Upper lobe of right lung (tissue), 1 donor: ENCODE results near the gene SUZ12. TPM values are rescaled to one million over a fixed set of nuclear protein-coding genes. Genes with fewer than 3 reads are reported as not detected.
"Not testable (repeated sequence)": the region's sequence is repeated elsewhere in the genome, so short reads cannot be mapped to it uniquely, and the experiment has no call there.

Experiments used
- ATAC-seq: fragments of 200-7000 bp; cut with Tn5 transposase; one replicate; pipeline ENCODE4 v1.9.1; 2020; ENCODE audit warnings: mild to moderate bottlenecking, moderate library complexity
- DNase-seq: peaks from one replicate; pipeline ENCODE4 v3.0.0-alpha.2; 2020
- H3K27ac ChIP-seq: fragments of 200-600 bp; one replicate; pipeline ENCODE4 v1.8.0; 2022
- H3K27me3 ChIP-seq: fragments of 200-600 bp; one replicate; pipeline ENCODE4 v1.8.0; 2022; ENCODE audit warnings: mild to moderate bottlenecking
- H3K36me3 ChIP-seq: fragments of 200-600 bp; one replicate; pipeline ENCODE4 v1.8.0; 2022
- H3K4me1 ChIP-seq: fragments of 200-600 bp; one replicate; pipeline ENCODE4 v1.8.0; 2022
- H3K4me3 ChIP-seq: fragments of 200-600 bp; one replicate; pipeline ENCODE4 v1.8.0; 2022; ENCODE audit warnings: mild to moderate bottlenecking
- H3K9me3 ChIP-seq: fragments of 200-600 bp; one replicate; pipeline ENCODE4 v1.8.0; 2022
- CTCF ChIP-seq: fragments of 200-600 bp; IDR thresholded peaks from one replicate; pipeline ENCODE4 v1.8.0; 2022; ENCODE audit warnings: antibody characterized with exemption
- intact Hi-C: fragments of 100-400 bp; cut with DNase I; formaldehyde crosslinking; loops from one replicate; pipeline ENCODE4 v1.11.0; 2022
- long read RNA-seq: library from polyadenylated mRNA; unstranded; transcript quantifications from one replicate; pipeline ENCODE4 v2.0.0, GENCODE V29; 2021
- total RNA-seq: library from RNA; stranded (reverse); fragmentation: NEBNext Ultra II Directional; extraction: Animal tissue kit (Norgen Biotek cat#: 25700); gene quantifications from one replicate; pipeline ENCODE4 v1.2.1, GENCODE V29; 2021
- donor health status: DM: no; HTN: yes; CAD: no; lungs with severe emphysema.

Gene SUZ12
- total RNA-seq, result 24.9 TPM
- long read RNA-seq, full-length matches to known transcripts, result 44 of 61 reads
- long read RNA-seq, partial matches to known transcripts, result 7 of 61 reads
- long read RNA-seq, other reads (novel, unspliced or antisense), result 10 of 61 reads

- Histone ChIP-seq H3K27ac (peak within 1 kb of the TSS; percentile 66), H3K36me3 (peaks cover 14% of the 10 kb centered on the region), H3K4me3 (peak within 1 kb of the TSS; percentile 68)
- H3K9me3 ChIP-seq, H3K4me1 ChIP-seq, H3K27me3 ChIP-seq, intact Hi-C loops: not testable (repeated sequence)
- DNase-seq (peak; percentile 94), ATAC-seq (peak; percentile 100)
Observed at GRCh38 chr17:31936615-31937609, at the start of gene SUZ12. TSS of gene SUZ12 (plus strand) at chr17:31937007. CDS start at chr17:31937247, 240 bp downstream.

- H3K27me3 ChIP-seq, result no peaks in the 10 kb centered on the region
- H3K4me1 ChIP-seq, result no peaks in the 10 kb centered on the region
- peaks cover 93% of the 10 kb centered on the region for H3K36me3 ChIP-seq
- no peaks in the 10 kb centered on the region for H3K9me3 ChIP-seq
- peak; percentile 64 for ATAC-seq
- H3K27ac ChIP-seq, result no peak overlapping the region
- DNase-seq, result no peak
- intact Hi-C loops, result no loop called here
- no peak for TF ChIP-seq CTCF
- H3K4me3 ChIP-seq, result no peak overlapping the region
Observed at GRCh38 chr17:31888124-31888523, 48.7 kb upstream of the SUZ12 start.

GRCh38 chr17:31900877-31901276 lies 35.9 kb upstream of the SUZ12 start:
- Histone ChIP-seq H3K27ac (peak overlapping the region; percentile 77), H3K36me3 (peaks cover 40% of the 10 kb centered on the region), H3K4me3 (peak overlapping the region; percentile 97), H3K9me3 (no peaks in the 10 kb centered on the region), H3K27me3 (no peaks in the 10 kb centered on the region), H3K4me1 (peaks cover 15% of the 10 kb centered on the region)
- intact Hi-C loops, result no loop called here
- TF ChIP-seq CTCF, result no peak
- DNase-seq (no peak), ATAC-seq (no peak)

- no peaks in the 10 kb centered on the region for H3K27me3 ChIP-seq
- H3K9me3 ChIP-seq, result no peaks in the 10 kb centered on the region
- H3K4me3 ChIP-seq, result no peak overlapping the region
- ATAC-seq (no peak), DNase-seq (no peak)
- peaks cover 15% of the 10 kb centered on the region for H3K4me1 ChIP-seq
- H3K36me3 ChIP-seq, result peaks cover 22% of the 10 kb centered on the region
- no peak for TF ChIP-seq CTCF
- H3K27ac ChIP-seq, result no peak overlapping the region
- intact Hi-C loops, result no loop called here
Observed at GRCh38 chr17:31902693-31903092, 34.1 kb upstream of the SUZ12 start.

GRCh38 chr17:31903401-31903800 lies 33.4 kb upstream of the SUZ12 start:
- peaks cover 14% of the 10 kb centered on the region for H3K36me3 ChIP-seq
- no peaks in the 10 kb centered on the region for H3K27me3 ChIP-seq
- TF ChIP-seq CTCF, result no peak
- intact Hi-C loops, result no loop called here
- peaks cover 15% of the 10 kb centered on the region for H3K4me1 ChIP-seq
- H3K27ac ChIP-seq, result no peak overlapping the region
- H3K9me3 ChIP-seq, result no peaks in the 10 kb centered on the region
- DNase-seq (peak; percentile 23), ATAC-seq (no peak)
- H3K4me3 ChIP-seq, result no peak overlapping the region

GRCh38 chr17:31907342-31907962 lies 29.4 kb upstream of the SUZ12 start:
- DNase-seq (peak; percentile 15), ATAC-seq (no peak)
- Histone ChIP-seq H3K9me3 (no peaks in the 10 kb centered on the region), H3K4me3 (no peak overlapping the region), H3K27me3 (no peaks in the 10 kb centered on the region), H3K27ac (no peak overlapping the region), H3K36me3 (no peaks in the 10 kb centered on the region), H3K4me1 (no peaks in the 10 kb centered on the region)
- intact Hi-C loops, result no loop called here
- no peak for TF ChIP-seq CTCF
